Pons (tissue), 1 donor: ENCODE measurements around the gene PINLYP.
"Not testable (repeated sequence)": the region's sequence is repeated elsewhere in the genome, so short reads cannot be mapped to it uniquely, and the experiment has no call there.

Experiments used
- DNase-seq: peaks from one replicate; pipeline ENCODE4 v3.0.0-alpha.2; 2016; ENCODE audit warnings: low spot score

The PINLYP gene

DNA sequence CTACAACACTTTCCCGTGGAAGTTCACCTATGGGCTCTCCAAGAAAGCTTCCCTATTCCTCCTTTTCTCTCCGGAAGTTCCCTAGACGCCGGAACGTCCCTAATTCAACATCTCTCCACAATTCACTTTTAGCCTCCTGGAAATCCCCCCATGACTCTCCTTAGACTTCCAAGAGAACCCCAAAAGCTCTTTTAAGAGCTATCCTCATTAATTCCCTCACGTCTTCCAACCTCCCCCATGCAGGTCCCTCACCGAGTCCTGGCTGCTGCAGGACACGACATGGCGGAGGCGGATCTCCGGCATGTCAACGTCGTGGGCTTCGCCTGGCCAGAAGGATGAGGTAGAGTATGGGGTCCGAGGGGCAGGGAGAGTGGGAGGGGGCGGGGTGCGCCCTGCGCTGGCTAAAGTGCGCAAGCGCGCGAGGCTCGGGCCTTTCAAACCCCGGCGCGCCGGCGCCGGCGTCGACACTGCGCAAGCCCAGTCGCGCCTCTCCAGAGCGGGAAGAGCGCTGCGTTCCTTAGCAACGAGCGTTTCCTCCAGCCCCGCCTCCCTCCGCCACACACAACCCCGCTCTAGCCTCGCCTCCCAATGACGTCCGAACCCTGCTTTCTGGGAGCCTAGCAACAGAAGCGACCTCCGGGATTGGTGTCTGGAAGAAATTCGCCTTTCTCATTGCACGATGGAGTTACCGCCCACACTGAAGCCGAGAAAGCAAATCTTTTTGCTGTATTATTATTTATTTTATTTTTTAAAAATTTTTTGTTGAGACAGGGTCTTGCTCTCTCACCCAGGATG is at the start of gene PINLYP, which contains the start of gene XRCC1:
TSS of gene PINLYP (plus strand) at position 646 of the 795 bp plus-strand sequence. CDS start 1,391 bp downstream, outside the sequence.
TSS of gene XRCC1 (minus strand) at position 372 of the 795 bp plus-strand sequence. CDS start at position 303, 69 bp downstream.
- peak; percentile 99 for DNase-seq

DNA sequence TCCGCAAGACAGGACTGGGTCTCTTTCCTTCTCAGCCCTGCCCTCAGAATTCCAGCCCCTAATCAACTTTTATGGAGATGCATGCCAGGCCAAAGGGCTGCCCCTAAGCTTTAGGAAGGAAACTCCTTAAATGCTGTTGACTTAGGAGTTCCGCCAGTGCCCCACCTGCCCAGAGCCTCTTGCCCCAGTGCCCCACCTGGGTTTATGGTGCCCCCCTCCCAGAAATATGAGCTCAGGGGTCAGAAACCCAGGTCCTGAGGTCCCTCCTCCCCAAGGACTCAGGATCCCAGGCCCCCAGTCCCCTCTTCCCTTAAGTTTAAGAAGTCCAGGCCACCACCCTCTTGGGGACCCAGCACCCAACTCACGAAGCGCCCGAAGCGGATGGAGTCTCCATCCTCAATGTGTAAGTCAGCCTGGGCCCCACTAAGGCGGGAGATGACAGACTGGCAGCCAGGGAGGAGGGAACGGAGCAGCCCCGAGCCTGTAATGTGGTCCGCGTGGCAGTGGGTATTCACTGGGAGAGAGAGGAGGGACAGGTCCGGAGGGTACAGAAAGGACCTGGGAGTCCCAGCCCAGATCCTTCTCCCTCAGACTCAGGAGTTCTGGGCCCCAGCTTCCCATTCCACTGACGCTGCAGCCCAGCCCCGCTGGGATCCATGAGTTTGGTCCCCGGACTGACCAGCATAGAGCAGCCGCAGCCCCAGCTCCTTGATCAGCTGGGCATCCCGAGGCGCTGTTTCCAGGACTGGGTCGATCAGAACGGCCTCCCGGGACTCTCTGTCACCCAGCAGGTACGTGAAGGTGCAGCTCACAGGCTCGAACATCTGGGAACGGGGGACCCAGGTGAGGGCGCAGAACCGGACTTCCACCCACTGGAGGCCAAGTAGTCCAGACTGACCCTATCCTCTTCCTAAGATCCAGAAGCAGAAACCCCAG is 49.5 kb upstream of the PINLYP start:
- DNase-seq, result no peak

DNA sequence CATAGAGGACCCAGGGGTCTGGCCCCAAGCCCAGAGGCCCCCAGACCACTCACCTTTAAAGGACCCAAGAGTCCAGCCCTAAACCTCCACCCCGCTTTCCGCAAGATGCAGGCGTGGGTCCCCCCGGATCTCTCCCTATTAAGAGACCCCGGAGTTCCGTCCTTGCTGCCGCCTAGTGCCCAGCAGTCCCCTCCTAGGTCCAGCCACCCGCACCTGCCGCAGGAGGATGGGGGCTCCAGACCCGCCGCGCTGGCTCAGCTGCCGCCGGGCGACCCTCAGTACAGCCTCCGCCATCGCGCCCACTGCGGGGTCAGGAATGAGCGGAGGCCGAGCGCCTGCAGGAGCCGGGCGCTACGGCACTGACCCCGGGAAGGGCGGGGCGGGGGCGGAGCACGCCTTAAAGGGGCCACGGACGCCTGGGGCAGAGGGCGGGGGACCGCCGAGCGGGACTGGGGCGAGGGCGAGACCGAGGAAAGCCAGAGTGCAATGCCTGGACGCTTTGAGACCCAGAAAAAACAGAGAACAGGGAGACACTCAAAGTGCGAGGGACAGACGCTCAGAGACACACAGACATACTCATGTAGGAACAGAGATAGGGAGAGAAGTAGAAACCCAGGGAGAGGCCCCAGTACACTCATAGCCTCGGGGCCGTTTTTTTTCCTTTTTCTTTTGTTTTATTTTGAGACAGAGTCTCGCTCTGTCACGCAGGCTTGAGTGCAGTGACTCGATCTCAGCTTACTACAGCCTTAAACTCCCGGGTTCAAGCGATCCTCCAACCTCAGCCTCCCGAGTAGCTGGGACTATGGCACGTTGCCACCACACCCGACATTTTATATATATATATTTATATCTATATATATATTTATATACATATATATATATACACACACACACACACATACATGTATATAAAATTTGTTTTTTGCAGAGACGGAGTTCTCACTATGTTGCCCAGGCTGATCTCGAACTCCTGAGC is 48.4 kb upstream of the PINLYP start, which contains the start of gene ETHE1:
TSS of gene ETHE1 (minus strand) at position 318 of the 976 bp plus-strand sequence. CDS start at position 294, 24 bp downstream.
- peak; percentile 58 for DNase-seq

DNA sequence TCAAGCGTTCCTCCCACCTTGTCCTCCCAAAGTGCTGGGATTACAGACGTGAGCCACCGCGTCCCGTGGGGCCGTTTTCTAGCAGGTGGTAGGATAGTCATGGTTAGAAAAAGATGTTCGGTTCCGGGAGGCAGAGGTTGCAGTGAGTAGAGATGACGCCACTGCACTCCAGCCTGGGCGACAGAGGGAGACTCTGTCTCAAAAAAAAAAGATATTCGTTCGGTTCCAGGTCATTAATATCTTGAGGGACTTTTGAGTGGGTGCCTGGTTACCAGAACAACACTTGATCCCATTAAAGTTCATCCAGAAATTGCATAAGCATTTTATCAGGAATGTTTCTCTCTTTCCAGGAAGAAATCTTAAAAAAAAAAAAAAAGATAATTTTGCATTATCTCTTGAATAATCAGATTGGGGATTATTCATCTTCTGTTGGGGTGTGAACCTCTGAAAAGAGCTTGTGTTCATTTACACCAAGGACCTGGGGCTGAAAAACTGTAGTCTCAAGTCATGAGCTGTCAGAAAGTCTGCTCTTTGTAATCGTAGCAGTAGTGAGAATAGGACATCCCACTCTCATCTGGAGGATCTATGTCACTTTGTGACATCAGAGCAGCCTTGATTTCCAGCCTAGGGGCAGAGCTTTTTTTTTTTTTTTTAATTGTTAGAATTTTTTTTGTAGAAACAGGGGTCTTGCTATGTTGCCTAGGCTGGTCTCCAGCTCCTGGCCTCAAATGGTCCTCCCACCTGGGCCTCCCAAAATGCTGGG is 47.6 kb upstream of the PINLYP start:
- DNase-seq, result no peak

DNA sequence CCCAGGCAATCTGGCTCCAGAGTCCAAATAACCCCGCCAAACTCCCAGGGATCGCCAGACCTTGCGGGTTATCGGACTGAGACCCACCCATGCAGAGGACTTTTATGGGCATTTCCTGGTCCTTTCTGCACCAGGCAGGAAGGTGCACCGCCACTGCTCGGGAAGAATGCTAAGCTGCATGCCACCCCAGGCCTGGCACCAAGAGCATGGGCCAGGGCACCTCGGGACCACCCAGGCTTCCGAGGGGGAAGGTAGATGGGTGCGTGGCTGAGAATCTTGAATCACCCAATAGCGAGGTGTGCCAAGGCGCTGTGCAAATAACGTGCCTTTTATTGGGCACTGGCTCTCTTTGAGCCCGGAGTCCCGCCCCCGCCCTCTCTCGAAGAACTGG is 43.0 kb upstream of the PINLYP start:
- DNase-seq, result no peak

DNA sequence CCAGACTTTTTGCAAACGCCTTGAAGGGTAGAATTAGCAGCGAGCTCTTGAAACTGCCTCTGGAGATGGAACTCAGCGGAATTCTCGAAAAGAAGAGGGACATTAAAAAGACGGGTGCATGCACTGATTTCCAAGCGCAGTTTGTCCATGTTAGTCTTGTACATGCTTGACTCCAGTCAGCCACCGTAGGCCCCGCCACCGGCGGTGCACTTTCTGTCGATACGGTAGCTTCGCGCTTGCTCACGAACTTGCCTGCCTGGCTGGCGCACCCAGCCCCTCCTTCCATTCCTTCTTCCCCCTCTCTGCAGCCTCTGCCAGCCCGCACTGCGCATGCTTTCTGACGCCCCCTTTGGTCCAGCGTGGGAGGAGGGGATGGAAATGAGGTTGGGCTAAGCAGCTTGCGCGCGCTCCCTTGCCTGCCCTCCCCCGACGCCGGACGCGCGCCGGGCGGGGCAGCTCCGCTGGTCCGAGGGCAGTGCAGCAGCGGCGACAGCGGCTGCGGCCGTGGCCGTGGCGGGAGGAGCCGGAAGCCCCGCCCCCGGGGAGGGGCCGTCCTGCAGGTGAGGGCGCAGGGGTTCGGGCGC is 42.5 kb upstream of the PINLYP start, which contains the start of gene ZNF575:
TSS of gene ZNF575 (plus strand) at position 227 of the 584 bp plus-strand sequence. CDS start 1,235 bp downstream, outside the sequence.
- peak; percentile 95 for DNase-seq

DNA sequence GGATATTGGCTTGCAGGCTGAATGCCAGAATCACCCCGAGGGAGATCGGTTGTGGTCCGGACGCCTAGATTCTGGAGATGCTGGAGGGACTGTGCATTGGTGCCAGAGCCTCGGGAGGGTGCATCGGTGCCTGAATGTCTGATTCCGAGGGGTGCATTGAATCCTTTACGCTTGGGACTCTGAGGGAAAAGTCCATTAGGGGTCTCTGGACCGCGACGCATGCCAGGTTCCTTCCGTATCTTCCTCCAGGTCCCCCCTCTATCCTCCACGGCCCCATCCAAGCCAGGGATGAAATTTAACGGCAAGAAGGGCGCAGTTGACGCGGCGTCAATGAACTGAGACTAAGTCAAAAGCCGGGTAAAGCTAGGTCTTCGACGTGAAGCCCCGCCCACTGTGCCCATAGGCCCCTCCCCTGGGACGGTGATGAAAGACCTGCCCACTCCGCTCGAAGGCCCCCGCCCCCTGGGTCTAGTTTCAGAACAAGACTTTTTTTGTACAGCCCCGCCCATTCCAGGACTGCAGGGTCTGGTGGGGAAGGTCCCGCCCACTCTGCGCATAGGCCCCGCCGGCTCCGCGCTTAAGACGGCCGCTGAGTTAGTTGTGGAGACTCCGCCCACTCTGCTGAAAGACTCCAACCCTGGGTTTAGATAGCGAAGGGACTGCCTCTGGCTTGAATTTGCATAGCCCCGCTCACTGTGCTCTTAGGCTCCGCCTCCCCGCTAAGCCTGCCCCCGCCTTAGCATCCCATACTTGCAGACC is 41.9 kb upstream of the PINLYP start:
- DNase-seq, result peak; percentile 95

DNA sequence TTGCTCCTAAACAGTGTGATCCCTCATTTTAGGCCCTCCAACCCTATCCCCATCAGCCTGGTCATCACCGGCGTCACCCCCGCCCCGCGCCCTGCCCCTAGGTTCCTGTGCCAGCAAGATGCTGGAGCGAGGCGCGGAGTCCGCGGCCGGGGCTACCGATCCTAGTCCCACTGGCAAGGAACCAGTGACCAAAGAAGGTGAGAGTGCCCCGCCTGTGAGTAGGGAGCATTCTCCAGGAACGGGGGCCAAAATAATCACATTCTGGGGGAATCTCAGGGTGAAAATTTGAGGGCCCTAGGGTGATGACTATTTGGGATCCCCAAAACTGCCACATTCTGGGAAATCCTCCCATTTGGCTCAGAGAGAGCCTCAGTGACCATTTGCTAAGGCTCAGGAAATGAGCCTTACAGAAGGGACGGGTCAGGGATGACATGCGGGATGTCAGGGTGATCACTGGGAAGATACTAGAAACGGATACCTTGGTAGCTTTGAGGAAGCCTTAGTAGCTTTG is 41.2 kb upstream of the PINLYP start:
- DNase-seq, result peak; percentile 31

DNA sequence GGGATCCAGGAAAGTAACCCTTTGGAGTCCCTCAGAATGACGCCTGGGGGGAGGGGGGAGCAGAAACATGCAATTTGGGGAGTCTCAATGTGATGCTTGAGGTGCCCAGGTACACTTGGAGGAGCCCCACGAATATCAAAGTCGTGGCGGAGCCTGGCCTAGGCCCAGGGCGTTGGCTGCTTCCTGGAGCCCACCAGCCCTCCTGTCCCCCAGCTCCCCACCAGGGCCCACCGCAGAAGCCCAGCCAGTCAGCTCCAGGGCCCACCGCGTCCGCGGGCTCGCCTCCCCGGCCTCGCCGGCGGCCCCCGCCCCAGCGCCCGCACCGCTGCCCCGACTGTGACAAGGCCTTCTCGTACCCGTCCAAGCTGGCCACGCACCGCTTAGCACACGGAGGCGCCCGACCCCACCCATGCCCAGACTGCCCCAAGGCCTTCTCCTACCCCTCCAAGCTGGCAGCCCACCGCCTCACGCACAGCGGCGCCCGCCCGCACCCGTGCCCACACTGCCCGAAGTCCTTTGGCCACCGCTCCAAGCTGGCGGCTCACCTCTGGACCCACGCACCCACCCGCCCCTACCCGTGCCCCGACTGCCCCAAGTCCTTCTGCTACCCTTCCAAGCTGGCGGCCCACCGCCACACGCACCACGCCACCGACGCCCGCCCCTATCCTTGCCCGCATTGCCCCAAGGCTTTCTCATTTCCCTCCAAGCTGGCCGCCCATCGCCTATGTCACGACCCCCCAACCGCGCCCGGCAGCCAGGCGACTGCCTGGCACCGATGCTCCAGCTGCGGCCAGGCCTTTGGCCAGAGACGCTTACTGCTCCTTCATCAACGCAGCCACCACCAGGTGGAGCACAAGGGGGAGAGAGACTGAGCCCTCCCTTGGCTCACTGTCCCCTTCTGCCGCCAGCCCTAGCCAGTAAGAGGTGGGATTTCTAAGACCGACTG is 40.5 kb upstream of the PINLYP start:
- peak; percentile 52 for DNase-seq

DNA sequence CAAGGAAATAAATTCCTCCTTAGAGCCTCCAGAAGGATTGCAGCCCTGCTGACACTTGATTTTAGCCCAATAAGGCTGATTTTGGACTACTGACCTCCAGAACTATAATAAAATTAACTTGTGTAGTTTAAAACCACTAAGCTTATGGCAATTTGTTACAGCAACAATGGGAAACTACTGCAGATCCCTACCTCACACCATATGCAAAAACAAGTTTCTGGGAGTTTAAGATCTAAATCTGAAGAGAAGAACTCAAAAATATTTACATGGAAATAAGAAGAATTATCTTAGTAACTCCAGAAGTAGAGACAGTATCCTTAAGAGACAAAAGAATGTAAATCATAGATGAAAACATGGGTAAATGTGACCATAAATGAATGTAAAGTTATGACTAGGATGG is 36.7 kb upstream of the PINLYP start:
- DNase-seq, result no peak

DNA sequence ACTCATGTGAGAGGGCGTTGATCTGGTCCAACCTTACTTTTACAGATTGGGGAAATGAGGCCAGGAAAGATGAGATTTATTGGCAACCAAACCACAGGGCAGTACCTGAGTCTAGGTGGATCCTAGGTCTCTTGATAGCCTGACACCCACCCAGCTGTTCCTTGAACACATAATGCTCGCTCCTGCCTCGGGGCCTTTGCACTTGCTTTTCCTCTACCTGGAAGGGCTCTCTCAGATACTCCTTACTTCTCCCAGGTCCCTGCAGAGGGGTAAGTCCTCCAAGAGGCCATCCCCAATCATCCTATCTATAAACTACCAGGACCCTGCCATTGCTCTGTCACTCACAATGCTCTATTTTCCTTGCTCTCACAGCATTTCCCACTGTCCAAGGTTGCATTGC is 35.2 kb upstream of the PINLYP start:
- no peak for DNase-seq

DNA sequence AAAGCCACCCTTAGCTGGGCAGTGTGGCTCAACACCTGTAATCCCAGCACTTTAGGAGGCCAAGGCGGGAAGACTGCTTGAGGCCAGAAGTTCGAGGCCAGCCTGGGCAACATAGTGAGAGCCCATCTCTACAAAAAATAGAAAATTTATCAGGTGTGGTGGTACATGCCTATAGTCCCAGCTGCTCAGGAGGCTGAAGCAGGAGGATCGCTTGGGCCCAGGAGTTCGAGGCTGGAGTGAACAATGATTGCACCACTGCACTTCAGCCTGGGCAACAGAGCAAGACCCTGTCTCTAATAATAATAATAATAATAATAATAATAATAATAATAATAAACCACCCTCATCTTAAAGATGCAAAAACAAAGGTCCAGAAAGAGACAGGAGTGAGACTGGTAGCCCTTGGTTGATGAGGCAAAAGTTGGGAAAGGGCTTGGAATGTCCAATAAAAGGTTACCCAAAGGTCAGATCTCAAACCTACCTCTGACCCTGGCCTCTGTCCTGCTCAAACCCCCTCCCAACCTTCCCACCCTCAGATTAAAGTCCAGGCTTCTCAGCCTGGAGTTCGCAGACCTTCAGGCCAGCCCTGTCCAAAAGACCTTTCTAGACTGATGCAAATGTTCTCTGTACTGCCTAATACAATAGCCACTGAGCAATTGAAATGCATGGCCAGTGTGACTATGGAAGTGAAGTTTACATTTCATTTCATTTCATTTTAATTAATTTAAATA is 33.5 kb upstream of the PINLYP start:
- DNase-seq, result no peak

DNA sequence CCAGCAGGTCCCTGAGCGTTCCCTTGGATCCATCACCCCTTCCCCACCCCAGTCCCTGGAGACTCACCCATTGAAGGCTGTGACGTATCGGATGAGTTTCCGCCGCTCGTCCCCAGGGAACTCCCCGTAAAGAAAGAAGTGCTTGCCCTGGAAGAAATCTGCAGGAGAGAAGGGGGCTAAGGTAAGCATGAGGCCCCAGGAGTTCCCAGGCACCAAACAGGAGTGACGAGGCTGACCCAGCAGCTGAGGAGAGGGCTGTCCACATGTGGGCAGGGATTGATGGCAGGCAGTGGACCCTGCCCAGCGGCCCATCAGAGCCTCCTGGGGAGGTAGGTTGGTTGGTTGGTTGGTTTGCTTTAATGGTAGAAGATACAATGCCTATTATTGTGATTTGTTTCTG is 31.5 kb upstream of the PINLYP start:
- no peak for DNase-seq

DNA sequence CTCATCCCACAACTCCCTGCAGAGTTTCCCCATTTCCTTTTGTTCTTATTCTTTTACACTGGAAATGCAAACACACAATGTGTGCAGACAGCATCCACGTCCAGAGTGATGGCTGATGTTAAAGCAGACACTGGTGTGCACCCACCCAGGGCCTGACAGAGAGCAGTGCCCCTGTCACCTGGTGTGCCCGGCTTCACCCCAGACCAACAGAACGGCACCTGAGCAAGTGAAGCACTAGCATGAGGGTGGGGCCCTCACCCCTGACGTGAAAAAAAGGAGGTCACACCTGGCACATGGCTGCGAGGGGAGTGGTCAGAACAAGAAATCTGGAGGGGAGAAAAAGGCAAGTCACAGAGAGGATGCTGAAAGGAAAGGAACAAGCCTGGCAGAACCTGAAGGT is 30.3 kb upstream of the PINLYP start:
- DNase-seq, result no peak

DNA sequence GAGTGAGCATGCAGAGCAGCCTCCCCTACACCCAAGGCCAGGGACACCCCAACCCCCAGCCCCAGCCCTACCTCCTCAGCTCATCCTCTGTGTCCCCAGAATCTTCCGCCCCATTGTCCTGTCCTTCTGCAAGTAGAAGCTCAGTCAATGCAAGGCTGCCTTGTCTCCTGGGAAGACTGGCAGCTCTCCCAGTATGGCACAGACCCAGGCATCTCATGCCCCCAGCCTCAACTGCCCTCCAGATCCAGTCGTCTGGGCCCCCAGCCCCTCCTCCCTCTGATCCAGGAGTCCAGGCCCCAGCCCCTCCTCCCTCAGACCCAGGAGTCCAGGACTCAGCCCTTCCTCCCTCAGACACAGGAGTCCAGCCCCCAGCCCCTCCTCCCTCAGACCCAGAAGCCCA is 29.6 kb upstream of the PINLYP start:
- no peak for DNase-seq

DNA sequence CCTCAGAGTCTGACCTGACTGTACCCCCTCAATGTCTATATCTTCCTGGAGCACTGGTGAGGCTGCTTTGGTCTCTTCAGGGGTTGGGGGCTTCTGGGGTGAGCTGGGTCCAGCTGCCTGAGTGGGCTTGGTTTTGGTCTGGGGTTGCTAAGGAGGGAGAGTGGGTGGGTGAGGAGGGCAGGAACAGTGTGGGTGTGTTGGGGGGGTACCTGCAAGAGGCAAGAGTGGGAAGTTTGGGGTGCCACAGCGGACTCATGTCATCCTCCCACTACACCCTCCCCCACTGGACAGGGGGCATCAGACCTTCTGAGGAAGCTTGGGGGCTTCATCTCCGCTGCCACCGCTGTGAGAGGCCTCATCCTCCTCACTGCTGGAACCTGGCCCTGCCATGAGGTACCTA is 29.0 kb upstream of the PINLYP start:
- DNase-seq, result no peak

DNA sequence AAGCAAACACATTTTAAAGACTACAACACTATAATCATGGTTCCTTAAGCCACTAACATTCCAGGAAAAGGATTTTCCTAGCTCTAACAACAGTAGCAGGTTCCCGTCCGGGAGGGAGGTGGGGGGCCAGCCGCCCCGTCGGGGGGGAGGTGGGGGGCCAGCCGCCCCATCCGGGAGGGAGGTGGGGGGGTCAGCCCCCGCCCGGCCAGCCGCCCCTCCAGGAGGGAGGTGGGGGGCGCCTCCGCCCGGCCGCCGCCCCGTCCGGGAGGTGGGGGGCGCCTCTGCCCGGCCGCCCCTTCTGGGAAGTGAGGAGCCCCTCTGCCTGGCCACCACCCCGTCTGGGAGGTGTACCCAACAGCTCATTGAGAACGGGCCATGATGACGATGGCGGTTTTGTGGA is 27.7 kb upstream of the PINLYP start:
- DNase-seq, result not testable (repeated sequence)
